Measurements from ENCODE around the gene KRT73.

KRT73 gene

GRCh38 chr12:52559979-52560378 lies 58.4 kb downstream of the KRT73 start:
- no peak for DNase-seq

GRCh38 chr12:52558781-52559445 lies 59.4 kb downstream of the KRT73 start:
- DNase-seq = no peak
